IPS-11a (cell line): ENCODE data around the gene PURA.

Experiments
- H3K4me3 ChIP-seq: one replicate; pipeline ENCODE4 v1.5.1; 2013; ENCODE audit warnings: low read depth, low read length, control low read depth

PURA gene

GRCh38 chr5:140113699-140114263 is at the start of gene PURA:
PURA (plus strand) TSS chr5:140114109; CDS start chr5:140114182, 73 bp downstream.
- peak within 1 kb of the TSS; percentile 70 for H3K4me3 ChIP-seq

GRCh38 chr5:140072812-140073211 is 41.1 kb upstream of the PURA start:
- no peak overlapping the region for H3K4me3 ChIP-seq

- H3K4me3 ChIP-seq = no peak overlapping the region
Observed at GRCh38 chr5:140073296-140073695, 40.6 kb upstream of the PURA start.

- H3K4me3 ChIP-seq = no peak overlapping the region
Observed at GRCh38 chr5:140075371-140075770, 38.5 kb upstream of the PURA start.

- no peak overlapping the region for H3K4me3 ChIP-seq
Observed at GRCh38 chr5:140076142-140076541, 37.8 kb upstream of the PURA start.

- H3K4me3 ChIP-seq = no peak overlapping the region
Observed at GRCh38 chr5:140076788-140077187, 37.1 kb upstream of the PURA start.

- no peak overlapping the region for H3K4me3 ChIP-seq
Observed at GRCh38 chr5:140083120-140083519, 30.8 kb upstream of the PURA start.

GRCh38 chr5:140083650-140084049 is 30.3 kb upstream of the PURA start:
- no peak overlapping the region for H3K4me3 ChIP-seq

GRCh38 chr5:140084541-140084940 is 29.4 kb upstream of the PURA start:
- no peak overlapping the region for H3K4me3 ChIP-seq

GRCh38 chr5:140090251-140090650 is 23.7 kb upstream of the PURA start:
- no peak overlapping the region for H3K4me3 ChIP-seq

- no peak overlapping the region for H3K4me3 ChIP-seq
Observed at GRCh38 chr5:140093179-140093578, 20.7 kb upstream of the PURA start.

- H3K4me3 ChIP-seq = no peak overlapping the region
Observed at GRCh38 chr5:140093866-140094265, 20.0 kb upstream of the PURA start.

- H3K4me3 ChIP-seq = no peak overlapping the region
Observed at GRCh38 chr5:140094889-140095288, 19.0 kb upstream of the PURA start.

- no peak overlapping the region for H3K4me3 ChIP-seq
Observed at GRCh38 chr5:140101179-140101578, 12.7 kb upstream of the PURA start.

GRCh38 chr5:140103154-140103553 is 10.8 kb upstream of the PURA start:
- H3K4me3 ChIP-seq = no peak overlapping the region

GRCh38 chr5:140104100-140104499 is 9.8 kb upstream of the PURA start:
- no peak overlapping the region for H3K4me3 ChIP-seq

GRCh38 chr5:140106101-140106500 is 7.8 kb upstream of the PURA start:
- no peak overlapping the region for H3K4me3 ChIP-seq

- H3K4me3 ChIP-seq = peak overlapping the region; percentile 71
Observed at GRCh38 chr5:140106805-140107311, 7.1 kb upstream of the PURA start.

GRCh38 chr5:140107312-140108092 is 6.4 kb upstream of the PURA start:
- H3K4me3 ChIP-seq = peak overlapping the region; percentile 71

- peak overlapping the region; percentile 71 for H3K4me3 ChIP-seq
Observed at GRCh38 chr5:140108093-140109017, 5.6 kb upstream of the PURA start.

- H3K4me3 ChIP-seq = no peak overlapping the region
Observed at GRCh38 chr5:140109018-140109758, 4.7 kb upstream of the PURA start.
